ENCODE measurements around the gene OR6C76.
"Not testable (repeated sequence)": the region's sequence is repeated elsewhere in the genome, so short reads cannot be mapped to it uniquely, and the experiment has no call there.

Gene OR6C76

GRCh38 chr12:55425954-55426353 lies at the start of gene OR6C76:
OR6C76 (plus strand) TSS chr12:55426254; CDS start chr12:55426254, 0 bp downstream.
- DNase-seq (ENCODE audit: low spot score) = no peak

- DNase-seq (ENCODE audit: low spot score) = peak; percentile 31
Observed at GRCh38 chr12:55385891-55386290, 40.2 kb upstream of the OR6C76 start.

- no peak for DNase-seq (ENCODE audit: low spot score)
Observed at GRCh38 chr12:55392032-55392795, 33.8 kb upstream of the OR6C76 start.

GRCh38 chr12:55396326-55396725 lies 29.7 kb upstream of the OR6C76 start:
- no peak for DNase-seq (ENCODE audit: low spot score)

- no peak for DNase-seq (ENCODE audit: low spot score)
Observed at GRCh38 chr12:55400229-55400628, 25.8 kb upstream of the OR6C76 start, which contains the start of gene OR6C65. OR6C65 (plus strand) TSS chr12:55400529; CDS start chr12:55400529, 0 bp downstream.

- no peak for DNase-seq (ENCODE audit: low spot score)
Observed at GRCh38 chr12:55407866-55408265, 18.2 kb upstream of the OR6C76 start.

GRCh38 chr12:55409133-55409532 lies 16.9 kb upstream of the OR6C76 start:
- DNase-seq (ENCODE audit: low spot score) = not testable (repeated sequence)

- not testable (repeated sequence) for DNase-seq (ENCODE audit: low spot score)
Observed at GRCh38 chr12:55412138-55412537, 13.9 kb upstream of the OR6C76 start.

GRCh38 chr12:55413498-55414388 lies 12.3 kb upstream of the OR6C76 start:
- not testable (repeated sequence) for DNase-seq (ENCODE audit: low spot score)

- not testable (repeated sequence) for DNase-seq (ENCODE audit: low spot score)
Observed at GRCh38 chr12:55414396-55414823, 11.6 kb upstream of the OR6C76 start.

- not testable (repeated sequence) for DNase-seq (ENCODE audit: low spot score)
Observed at GRCh38 chr12:55414889-55415288, 11.2 kb upstream of the OR6C76 start.

GRCh38 chr12:55416961-55417360 lies 9.1 kb upstream of the OR6C76 start:
- no peak for DNase-seq (ENCODE audit: low spot score)

- no peak for DNase-seq (ENCODE audit: low spot score)
Observed at GRCh38 chr12:55420307-55420962, 5.6 kb upstream of the OR6C76 start.

- no peak for DNase-seq (ENCODE audit: low spot score)
Observed at GRCh38 chr12:55428331-55429243, 2.5 kb downstream of the OR6C76 start.

- DNase-seq (ENCODE audit: low spot score) = not testable (repeated sequence)
Observed at GRCh38 chr12:55441233-55441632, 15.2 kb downstream of the OR6C76 start.

GRCh38 chr12:55443776-55444175 lies 17.7 kb downstream of the OR6C76 start, which contains the start of gene OR6C2:
OR6C2 (plus strand) TSS chr12:55444076; CDS start chr12:55452214, 8,138 bp downstream.
- no peak for DNase-seq (ENCODE audit: low spot score)

- no peak for DNase-seq (ENCODE audit: low spot score)
Observed at GRCh38 chr12:55445357-55445756, 19.3 kb downstream of the OR6C76 start.

GRCh38 chr12:55446326-55446725 lies 20.3 kb downstream of the OR6C76 start:
- no peak for DNase-seq (ENCODE audit: low spot score)

GRCh38 chr12:55448825-55449224 lies 22.8 kb downstream of the OR6C76 start:
- DNase-seq (ENCODE audit: low spot score) = no peak

- not testable (repeated sequence) for DNase-seq (ENCODE audit: low spot score)
Observed at GRCh38 chr12:55464926-55465325, 38.9 kb downstream of the OR6C76 start.

- no peak for DNase-seq (ENCODE audit: low spot score)
Observed at GRCh38 chr12:55467836-55468235, 41.8 kb downstream of the OR6C76 start.
